ENCODE data around the gene VEGFC. TPM values are rescaled to one million over a fixed set of nuclear protein-coding genes. Genes with fewer than 3 reads are reported as not detected.

VEGFC gene
- total RNA-seq, 2 donors from 2014 or later, result 1.3 to 3.6 TPM

DNA sequence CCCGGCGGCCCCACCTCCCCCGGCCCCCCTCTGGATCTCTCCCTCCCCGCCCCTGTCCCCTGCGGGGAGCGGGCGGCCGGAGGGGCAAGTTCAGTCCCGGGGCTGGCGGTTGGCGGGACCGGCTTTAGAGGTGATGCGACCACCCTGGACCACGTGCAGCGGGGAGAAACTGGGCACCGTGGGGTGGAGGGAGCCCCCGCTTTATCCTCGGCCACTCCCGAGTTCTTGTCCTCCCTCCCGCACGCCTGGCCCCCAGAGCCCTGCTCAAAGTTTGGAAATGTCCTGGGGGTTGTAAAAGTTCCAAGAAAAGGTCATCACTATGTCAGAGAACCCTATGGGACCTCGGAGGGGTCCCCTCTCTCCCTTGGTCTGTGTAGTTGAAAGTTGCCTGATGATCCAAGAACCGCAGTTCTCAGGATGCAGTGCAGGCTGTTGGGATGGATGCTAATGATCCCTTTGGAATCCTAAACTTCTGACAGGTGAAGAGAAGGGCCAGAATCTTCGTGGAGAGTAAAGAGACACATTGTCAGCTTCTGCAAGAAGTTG is 411 bp upstream of the VEGFC start:
- Histone ChIP-seq H3K4me3 (no peak overlapping the region), H3K27ac (no peak overlapping the region), H3K9me3 (no peaks in the 10 kb centered on the region), H3K36me3 (replicated peaks in 1 of 2; ENCODE audit: insufficient read depth in 1 of 2, low read depth in 2 of 2) (no peaks in the 10 kb centered on the region), H3K4me1 (peaks cover 13% of the 10 kb centered on the region), H3K27me3 (peaks cover 0 to 4% of the 10 kb centered on the region in 2 donors)
- TF ChIP-seq, protein P1, sequence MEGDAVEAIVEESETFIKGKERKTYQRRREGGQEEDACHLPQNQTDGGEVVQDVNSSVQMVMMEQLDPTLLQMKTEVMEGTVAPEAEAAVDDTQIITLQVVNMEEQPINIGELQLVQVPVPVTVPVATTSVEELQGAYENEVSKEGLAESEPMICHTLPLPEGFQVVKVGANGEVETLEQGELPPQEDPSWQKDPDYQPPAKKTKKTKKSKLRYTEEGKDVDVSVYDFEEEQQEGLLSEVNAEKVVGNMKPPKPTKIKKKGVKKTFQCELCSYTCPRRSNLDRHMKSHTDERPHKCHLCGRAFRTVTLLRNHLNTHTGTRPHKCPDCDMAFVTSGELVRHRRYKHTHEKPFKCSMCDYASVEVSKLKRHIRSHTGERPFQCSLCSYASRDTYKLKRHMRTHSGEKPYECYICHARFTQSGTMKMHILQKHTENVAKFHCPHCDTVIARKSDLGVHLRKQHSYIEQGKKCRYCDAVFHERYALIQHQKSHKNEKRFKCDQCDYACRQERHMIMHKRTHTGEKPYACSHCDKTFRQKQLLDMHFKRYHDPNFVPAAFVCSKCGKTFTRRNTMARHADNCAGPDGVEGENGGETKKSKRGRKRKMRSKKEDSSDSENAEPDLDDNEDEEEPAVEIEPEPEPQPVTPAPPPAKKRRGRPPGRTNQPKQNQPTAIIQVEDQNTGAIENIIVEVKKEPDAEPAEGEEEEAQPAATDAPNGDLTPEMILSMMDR (IDR thresholded peaks at IDR 0.05), result no peak
- no peak for TF ChIP-seq POLR2A (IDR thresholded peaks at IDR 0.05)
- ATAC-seq (no peak), DNase-seq (peak in 1 of 4 donors; percentile 11)
- intact Hi-C loops (cut with DNase I), result no loop called here
- WGBS, 2 donors, result 5 to 9% methylated on average over 11 to 24 of the region's 24 CpGs

DNA sequence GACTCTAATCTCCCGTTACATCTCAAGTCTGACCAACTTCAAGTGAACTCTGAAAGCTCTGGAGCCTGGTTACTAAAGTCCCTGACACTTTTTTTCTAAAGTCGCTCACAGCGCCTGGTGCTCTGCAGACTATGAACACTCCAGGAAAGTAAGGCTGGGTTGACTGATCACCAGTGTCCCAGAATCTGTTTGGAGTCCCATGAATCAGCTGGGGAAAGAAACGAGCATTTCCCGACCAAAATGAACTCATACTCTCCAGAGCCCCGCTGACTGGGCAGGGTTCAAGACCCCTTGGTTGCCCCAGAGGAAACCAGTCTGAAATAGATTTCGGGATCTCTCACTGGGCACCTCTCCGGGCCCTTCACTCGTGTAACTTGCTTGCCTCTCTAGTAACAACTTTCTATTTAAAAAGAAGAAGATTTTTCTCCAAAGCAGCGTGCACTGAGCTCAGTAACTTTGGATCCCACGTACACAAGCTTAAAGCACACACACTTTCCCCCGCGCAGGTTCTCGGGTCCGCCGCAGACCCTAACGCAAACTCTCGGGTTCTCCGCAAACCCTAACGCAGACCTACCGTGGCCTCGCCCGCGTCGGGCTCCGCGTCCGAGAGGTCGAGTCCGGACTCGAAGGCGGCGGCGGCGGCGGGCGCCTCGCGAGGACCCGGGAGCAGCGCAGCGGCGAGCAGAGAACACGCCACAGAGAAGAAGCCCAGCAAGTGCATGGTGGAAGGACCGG is 964 bp downstream of the VEGFC start:
- TF ChIP-seq, protein P1 (IDR thresholded peaks at IDR 0.05), result no peak
- TF ChIP-seq POLR2A (IDR thresholded peaks at IDR 0.05), result no peak
- Histone ChIP-seq H3K9me3 (no peaks in the 10 kb centered on the region), H3K27me3 (peaks cover 0 to 4% of the 10 kb centered on the region in 2 donors), H3K4me1 (peaks cover 13% of the 10 kb centered on the region), H3K36me3 (replicated peaks in 1 of 2; ENCODE audit: insufficient read depth in 1 of 2, low read depth in 2 of 2) (no peaks in the 10 kb centered on the region), H3K27ac (peak overlapping the region in 2 of 4 donors; percentile 13 to 14), H3K4me3 (peak overlapping the region; percentile 13 to 30)
- 2 to 10% methylated on average over 17 to 45 of the region's 45 CpGs for WGBS, 2 donors
- DNase-seq, result peak in 3 of 4 donors; percentile 12 to 16 (median 14)
- ATAC-seq, result peak; percentile 53
- intact Hi-C loops (cut with DNase I), result no loop called here

DNA sequence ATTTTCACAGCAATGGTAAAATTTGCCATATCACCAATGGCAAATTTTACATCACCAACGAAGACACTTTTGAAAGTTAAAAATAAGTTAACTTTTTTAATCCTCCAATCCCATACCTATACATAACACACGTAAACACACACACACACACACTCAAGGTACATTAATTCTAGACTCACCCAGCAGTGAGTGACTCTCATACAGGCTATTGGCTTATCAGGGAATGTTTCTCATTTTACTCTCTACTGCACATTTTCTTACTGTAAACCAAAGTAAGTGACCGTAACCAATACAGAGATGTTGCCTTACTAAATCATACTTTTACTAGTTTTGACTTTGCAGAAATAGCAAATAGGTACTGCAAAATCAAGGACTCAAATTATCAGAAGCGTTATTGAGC is 2.3 kb downstream of the VEGFC start:
- ATAC-seq, result no peak

DNA sequence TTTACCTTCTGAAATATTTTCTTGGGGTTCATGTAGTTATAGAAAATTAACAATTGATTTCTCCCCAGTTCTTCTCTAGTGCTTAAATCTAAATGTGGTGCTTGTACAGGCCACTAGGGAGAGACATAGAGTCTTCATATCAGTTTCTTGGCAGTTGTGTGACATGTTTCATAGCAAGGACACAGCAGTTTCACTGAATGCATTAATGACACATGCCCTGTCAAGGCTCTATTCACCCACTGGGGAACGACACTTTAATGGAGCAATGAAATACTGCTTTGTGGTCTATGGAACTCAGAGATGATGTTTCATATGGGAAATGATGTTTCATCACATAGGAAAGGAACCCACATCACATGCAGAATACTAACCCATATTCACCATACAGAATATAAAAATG is 2.8 kb downstream of the VEGFC start:
- Histone ChIP-seq H3K4me3 (no peak overlapping the region), H3K9me3 (no peaks in the 10 kb centered on the region), H3K27ac (no peak overlapping the region), H3K27me3 (peaks cover 0 to 4% of the 10 kb centered on the region in 2 donors), H3K4me1 (peaks cover 13% of the 10 kb centered on the region), H3K36me3 (replicated peaks in 1 of 2; ENCODE audit: insufficient read depth in 1 of 2, low read depth in 2 of 2) (no peaks in the 10 kb centered on the region)
- no peak for DNase-seq
- peak; percentile 61 for ATAC-seq
- intact Hi-C loops (cut with DNase I), result no loop called here
- no peak for TF ChIP-seq POLR2A (IDR thresholded peaks at IDR 0.05)
- TF ChIP-seq, protein P1 (IDR thresholded peaks at IDR 0.05), result peak in 6 of 7 experiments; percentile 37 to 58 (median 53)
- WGBS, 2 donors, result 0 to 8% methylated on average over 1 of the region's 1 CpG

More for the DNA sequence above, 2.3 kb downstream of the VEGFC start:
- Histone ChIP-seq H3K27ac (no peak overlapping the region), H3K36me3 (replicated peaks in 1 of 2; ENCODE audit: insufficient read depth in 1 of 2, low read depth in 2 of 2) (no peaks in the 10 kb centered on the region), H3K4me3 (no peak overlapping the region), H3K9me3 (no peaks in the 10 kb centered on the region), H3K27me3 (peaks cover 0 to 4% of the 10 kb centered on the region in 2 donors), H3K4me1 (peaks cover 13% of the 10 kb centered on the region)
- no peak for TF ChIP-seq POLR2A (IDR thresholded peaks at IDR 0.05)
- TF ChIP-seq, protein P1 (IDR thresholded peaks at IDR 0.05), result no peak
- WGBS, 2 donors, result 63 to 77% methylated on average over 4 of the region's 4 CpGs
- DNase-seq, result no peak
- intact Hi-C loops (cut with DNase I), result no loop called here
